Femur (tissue), 1 donor: ENCODE results near the gene CCDC142.
"Not testable (repeated sequence)": the region's sequence is repeated elsewhere in the genome, so short reads cannot be mapped to it uniquely, and the experiment has no call there.

Experiments used
- DNase-seq: peaks from one replicate; pipeline ENCODE4 v3.0.0-alpha.2; 2017

The CCDC142 gene

GRCh38 chr2:74462054-74462785 is 20.6 kb downstream of the CCDC142 start:
- DNase-seq: no peak

GRCh38 chr2:74461187-74462053 is 21.4 kb downstream of the CCDC142 start:
- no peak for DNase-seq

- not testable (repeated sequence) for DNase-seq
These were observed 22.6 kb downstream of the CCDC142 start for GRCh38 chr2:74460187-74460586.

GRCh38 chr2:74459503-74460118 is 23.2 kb downstream of the CCDC142 start:
- DNase-seq: not testable (repeated sequence)

- no peak for DNase-seq
These were observed 23.8 kb downstream of the CCDC142 start for GRCh38 chr2:74458938-74459363.

GRCh38 chr2:74458132-74458937 is 24.5 kb downstream of the CCDC142 start, which contains the start of gene WBP1:
WBP1 (plus strand) TSS chr2:74458438; CDS start chr2:74458603, 165 bp downstream.
- DNase-seq: peak; percentile 100

- DNase-seq: peak; percentile 81
These were observed 25.2 kb downstream of the CCDC142 start for GRCh38 chr2:74457549-74458131.

- no peak for DNase-seq
These were observed 25.7 kb downstream of the CCDC142 start for GRCh38 chr2:74457129-74457548.

- peak; percentile 97 for DNase-seq
These were observed 27.9 kb downstream of the CCDC142 start, which contains the start of gene INO80B for GRCh38 chr2:74454654-74455511. INO80B (plus strand) TSS chr2:74455087; CDS start chr2:74455117, 30 bp downstream.

GRCh38 chr2:74450570-74451190 is 32.1 kb downstream of the CCDC142 start:
- DNase-seq: no peak

GRCh38 chr2:74448771-74449170 is 34.0 kb downstream of the CCDC142 start:
- no peak for DNase-seq

- DNase-seq: no peak
These were observed 35.4 kb downstream of the CCDC142 start for GRCh38 chr2:74447230-74447999.

- peak; percentile 23 for DNase-seq
These were observed 38.1 kb downstream of the CCDC142 start for GRCh38 chr2:74444498-74445318.

GRCh38 chr2:74442483-74443297 is 40.1 kb downstream of the CCDC142 start:
- peak; percentile 14 for DNase-seq

- peak; percentile 61 for DNase-seq
These were observed 40.9 kb downstream of the CCDC142 start, which contains the start of gene RTKN for GRCh38 chr2:74441690-74442482. RTKN (minus strand) TSS chr2:74441937; CDS start chr2:74441816, 121 bp downstream.

GRCh38 chr2:74441170-74441689 is 41.6 kb downstream of the CCDC142 start:
- peak; percentile 61 for DNase-seq
